Astrocyte (in vitro differentiated cells and primary cell): ENCODE measurements around the gene KCNIP2.

Experiments used
- EZH2 ChIP-seq: IDR thresholded peaks from 2 replicates; pipeline ENCODE4 v1.6.1; 2012; ENCODE audit warnings: mild to moderate bottlenecking, low read length, inconsistent platforms; ENCODE audit not compliant: insufficient read depth
- TF ChIP-seq, protein P1 (sequence below): IDR thresholded peaks from 2 replicates; pipeline ENCODE4 v1.5.1; 2011; ENCODE audit warnings: low read depth, mild to moderate bottlenecking, inconsistent platforms, low read length, moderate library complexity; ENCODE audit not compliant: insufficient read depth

DNA sequence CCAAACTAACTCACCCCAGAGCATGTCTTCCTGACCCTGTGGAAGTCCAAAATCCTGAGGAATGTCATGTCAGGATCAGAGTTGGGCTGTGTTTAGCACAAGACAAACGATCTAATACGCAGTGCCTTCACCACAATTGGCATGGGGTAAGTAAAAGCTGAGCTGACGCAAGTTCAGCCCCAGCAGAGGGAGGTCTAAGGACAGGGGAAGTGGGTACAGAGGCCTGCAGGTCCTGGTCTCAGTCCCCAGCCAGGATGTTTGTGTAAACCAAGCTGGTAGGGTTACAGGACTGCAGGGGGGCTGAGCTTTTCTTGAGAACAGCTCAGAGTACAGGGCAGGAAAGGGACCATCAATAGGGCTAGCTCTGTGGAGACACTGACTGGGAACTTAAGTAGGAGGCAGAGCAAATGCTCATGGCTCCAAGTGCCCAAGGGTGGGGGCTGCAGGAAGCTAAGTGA is 5.3 kb upstream of the KCNIP2 start:
- TF ChIP-seq, protein P1, sequence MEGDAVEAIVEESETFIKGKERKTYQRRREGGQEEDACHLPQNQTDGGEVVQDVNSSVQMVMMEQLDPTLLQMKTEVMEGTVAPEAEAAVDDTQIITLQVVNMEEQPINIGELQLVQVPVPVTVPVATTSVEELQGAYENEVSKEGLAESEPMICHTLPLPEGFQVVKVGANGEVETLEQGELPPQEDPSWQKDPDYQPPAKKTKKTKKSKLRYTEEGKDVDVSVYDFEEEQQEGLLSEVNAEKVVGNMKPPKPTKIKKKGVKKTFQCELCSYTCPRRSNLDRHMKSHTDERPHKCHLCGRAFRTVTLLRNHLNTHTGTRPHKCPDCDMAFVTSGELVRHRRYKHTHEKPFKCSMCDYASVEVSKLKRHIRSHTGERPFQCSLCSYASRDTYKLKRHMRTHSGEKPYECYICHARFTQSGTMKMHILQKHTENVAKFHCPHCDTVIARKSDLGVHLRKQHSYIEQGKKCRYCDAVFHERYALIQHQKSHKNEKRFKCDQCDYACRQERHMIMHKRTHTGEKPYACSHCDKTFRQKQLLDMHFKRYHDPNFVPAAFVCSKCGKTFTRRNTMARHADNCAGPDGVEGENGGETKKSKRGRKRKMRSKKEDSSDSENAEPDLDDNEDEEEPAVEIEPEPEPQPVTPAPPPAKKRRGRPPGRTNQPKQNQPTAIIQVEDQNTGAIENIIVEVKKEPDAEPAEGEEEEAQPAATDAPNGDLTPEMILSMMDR, result no peak
- TF ChIP-seq EZH2, result no peak
